GM23338 (cell line): ENCODE measurements around the gene HVCN1. TPM values are rescaled to one million over a fixed set of nuclear protein-coding genes. Genes with fewer than 3 reads are reported as not detected.

Experiments used
- ATAC-seq: fragments of 200-7000 bp; cut with Tn5 transposase; 3 replicates; pipeline ENCODE4 v1.9.1; 2020
- DNase-seq: peaks from one replicate; pipeline ENCODE4 v3.0.0-alpha.2; 2015; ENCODE audit warnings: low spot score
- H2AFZ ChIP-seq: fragments of 200-600 bp; sonication (generic); 2 replicates; pipeline ENCODE4 v1.8.0; 2016; ENCODE audit warnings: antibody characterized with exemption, mild to moderate bottlenecking, moderate library complexity
- H3F3A ChIP-seq: fragments of 200-600 bp; sonication (generic); replicated peaks from 2 replicates; pipeline ENCODE4 v1.8.0; 2017; ENCODE audit warnings: antibody characterized with exemption, mixed run types, low read depth
- H3K27ac ChIP-seq: fragments of 200-600 bp; sonication (generic); 2 replicates; pipeline ENCODE4 v1.6.1; 2016; ENCODE audit warnings: low read depth
- H3K27me3 ChIP-seq: fragments of 200-600 bp; sonication (generic); 2 replicates; pipeline ENCODE4 v1.8.0; 2016; ENCODE audit warnings: mild to moderate bottlenecking, mixed run types, moderate library complexity; ENCODE audit not compliant: insufficient read depth
- H3K36me3 ChIP-seq: fragments of 200-600 bp; sonication (generic); 2 replicates; pipeline ENCODE4 v1.8.0; 2016; ENCODE audit warnings: mild to moderate bottlenecking; ENCODE audit not compliant: insufficient read depth
- H3K4me1 ChIP-seq: fragments of 200-600 bp; sonication (generic); 2 replicates; pipeline ENCODE4 v1.8.0; 2016; ENCODE audit warnings: mild to moderate bottlenecking, moderate library complexity; ENCODE audit not compliant: insufficient read depth
- H3K4me2 ChIP-seq: fragments of 200-600 bp; sonication (generic); 2 replicates; pipeline ENCODE4 v1.7.1; 2017; ENCODE audit warnings: mixed run types
- H3K4me3 ChIP-seq: fragments of 200-600 bp; sonication (generic); 2 replicates; pipeline ENCODE4 v1.6.1; 2016; ENCODE audit warnings: mixed run types
- H3K79me2 ChIP-seq: fragments of 200-600 bp; sonication (generic); replicated peaks from 2 replicates; pipeline ENCODE4 v1.8.0; 2017; ENCODE audit warnings: mild to moderate bottlenecking; ENCODE audit not compliant: insufficient read depth
- H3K9me2 ChIP-seq: fragments of 200-600 bp; sonication (generic); 2 replicates; pipeline ENCODE4 v1.8.0; 2017; ENCODE audit not compliant: insufficient read depth
- H4K20me1 ChIP-seq: fragments of 200-600 bp; sonication (generic); replicated peaks from 2 replicates; pipeline ENCODE4 v1.8.0; 2017; ENCODE audit warnings: mild to moderate bottlenecking; ENCODE audit not compliant: insufficient read depth
- H3K27ac Mint-ChIP-seq: 2 replicates; pipeline ENCODE4 v1.8.0; 2020; ENCODE audit warnings: inconsistent platforms, mild to moderate bottlenecking, moderate library complexity, mixed read lengths
- H3K27me3 Mint-ChIP-seq: 3 replicates; pipeline ENCODE4 v1.8.0; 2022; ENCODE audit warnings: low read depth, mild to moderate bottlenecking, moderate library complexity, mixed read lengths, inconsistent platforms; ENCODE audit not compliant: insufficient read depth, poor library complexity
- H3K36me3 Mint-ChIP-seq: 3 replicates; pipeline ENCODE4 v1.8.0; 2021; ENCODE audit warnings: low read depth, mild to moderate bottlenecking, inconsistent platforms, moderate library complexity, mixed read lengths
- H3K4me1 Mint-ChIP-seq: 3 replicates; pipeline ENCODE4 v1.8.0; 2020; ENCODE audit warnings: mild to moderate bottlenecking, inconsistent platforms, mixed read lengths
- H3K4me3 Mint-ChIP-seq: 3 replicates; pipeline ENCODE4 v1.8.0; 2021; ENCODE audit warnings: moderate library complexity, mild to moderate bottlenecking, inconsistent platforms, mixed read lengths
- H3K9me3 Mint-ChIP-seq: 3 replicates; pipeline ENCODE4 v1.8.0; 2020; ENCODE audit warnings: moderate library complexity, mild to moderate bottlenecking, inconsistent platforms, mixed read lengths
- CREB1 ChIP-seq: fragments of 250-450 bp; sonication (Bioruptor Pico); IDR thresholded peaks from 2 replicates; pipeline ENCODE4 v1.5.0; 2020; ENCODE audit warnings: low read depth, mild to moderate bottlenecking, moderate library complexity
- CTCF ChIP-seq, 2 experiments: fragments of 200-600 bp in 1 of 2; sonication (generic) in 1 of 2; conservative IDR thresholded peaks; 2 replicates each; pipeline versions ENCODE4 v1.5.1 to v1.6.1; 2016 to 2017; ENCODE audit warnings: antibody characterized with exemption in 2 of 2, low read depth in 2 of 2, mild to moderate bottlenecking in 2 of 2, moderate library complexity in 1 of 2
- ETS1 ChIP-seq: IDR thresholded peaks from 2 replicates; pipeline ENCODE4 v1.6.1; 2016; ENCODE audit warnings: antibody characterized with exemption
- EZH2 ChIP-seq: fragments of 200-600 bp; sonication (generic); IDR thresholded peaks from one replicate; pipeline ENCODE4 v1.8.0; 2017; ENCODE audit warnings: antibody characterized with exemption, mild to moderate bottlenecking, low read depth; ENCODE audit not compliant: unreplicated experiment
- EZH2phosphoT487 ChIP-seq: fragments of 200-600 bp; sonication (generic); IDR thresholded peaks from one replicate; pipeline ENCODE4 v1.8.1; 2018; ENCODE audit warnings: antibody characterized with exemption; ENCODE audit not compliant: unreplicated experiment
- JUNB ChIP-seq: IDR thresholded peaks from one replicate; pipeline ENCODE4 v1.6.1; 2016; ENCODE audit warnings: antibody characterized with exemption; ENCODE audit not compliant: unreplicated experiment
- NANOG ChIP-seq: IDR thresholded peaks from 2 replicates; pipeline ENCODE4 v1.6.1; 2016; ENCODE audit warnings: antibody characterized with exemption, borderline replicate concordance
- POLR2AphosphoS5 ChIP-seq: IDR thresholded peaks from 2 replicates; pipeline ENCODE4 v1.6.1; 2016; ENCODE audit warnings: antibody characterized with exemption, low read depth
- REST ChIP-seq: IDR thresholded peaks from one replicate; pipeline ENCODE4 v1.6.1; 2018; ENCODE audit warnings: antibody characterized with exemption; ENCODE audit not compliant: unreplicated experiment
- STAT1 ChIP-seq: IDR thresholded peaks from one replicate; pipeline ENCODE4 v1.6.1; 2016; ENCODE audit warnings: antibody characterized with exemption; ENCODE audit not compliant: unreplicated experiment
- ZNF114 ChIP-seq: fragments of 250-450 bp; sonication (Bioruptor Pico); IDR thresholded peaks from 2 replicates; pipeline ENCODE4 v1.5.0; 2020; ENCODE audit warnings: mild to moderate bottlenecking, moderate library complexity
- polyA plus RNA-seq: library from polyadenylated mRNA; unstranded; fragments of >200 nt; fragmentation: Nextera tagmentation; extraction: Ambion mirVana; gene quantifications from 2 replicates; pipeline ENCODE4 v1.2.1, GENCODE V29; 2016
- total RNA-seq: library from RNA; depleted of rRNA; stranded (reverse); fragments of >200 nt; shearing (Covaris generic); gene quantifications from 2 replicates; pipeline ENCODE4 v1.2.3, GENCODE V29; 2014

HVCN1 gene
- total and polyA plus RNA-seq, 2 experiments from 2014 or later = 10.4 to 10.7 TPM

GRCh38 chr12:110689281-110690126, 589 bp upstream of the HVCN1 start:
- H3K79me2 ChIP-seq = no peaks in the 10 kb centered on the region
- peak; percentile 83 for DNase-seq
- H3K36me3 Mint-ChIP-seq = no peaks in the 10 kb centered on the region; the same call in 1 of the 3 replicates
- peak overlapping the region; percentile 80 for H3K4me3 ChIP-seq
- H3K4me2 ChIP-seq = peak overlapping the region; percentile 85
- H3K4me1 ChIP-seq = peaks cover 8% of the 10 kb centered on the region
- peak overlapping the region; percentile 69; the same call in 1 of the 2 replicates for H3K27ac ChIP-seq
- peak overlapping the region; percentile 87 for H3K4me3 Mint-ChIP-seq
- peaks cover 6% of the 10 kb centered on the region; the same call in 1 of the 2 replicates for H3F3A ChIP-seq
- TF ChIP-seq NANOG = no peak
- no peak for TF ChIP-seq STAT1
- no peak for TF ChIP-seq EZH2
- TF ChIP-seq REST = peak; percentile 6
- no peak for TF ChIP-seq CREB1 (CRISPR knock-in tag)
- peak; percentile 86 for TF ChIP-seq POLR2AphosphoS5
- TF ChIP-seq ZNF114 (CRISPR knock-in tag) = no peak
- no peak for TF ChIP-seq ETS1
- no peak for TF ChIP-seq EZH2phosphoT487
- no peak for TF ChIP-seq JUNB
- no peak for TF ChIP-seq CTCF (conservative IDR thresholded peaks at IDR 0.05; ENCODE audit: low read depth in 2 of 2)
- peak overlapping the region; percentile 79 for H3K27ac Mint-ChIP-seq
- H3K4me1 Mint-ChIP-seq = peaks cover 15% of the 10 kb centered on the region
- H4K20me1 ChIP-seq = no peaks in the 10 kb centered on the region
- H3K9me2 ChIP-seq = no peaks in the 10 kb centered on the region
- no peaks in the 10 kb centered on the region; the same call in 2 of the 3 replicates for H3K9me3 Mint-ChIP-seq
- H3K27me3 ChIP-seq = peaks cover 15% of the 10 kb centered on the region
- H3K27me3 Mint-ChIP-seq = peaks cover 24% of the 10 kb centered on the region
- ATAC-seq = peak; percentile 81
- H2AFZ ChIP-seq = peak overlapping the region; percentile 99
- H3K36me3 ChIP-seq = no peaks in the 10 kb centered on the region
